Peyer's patch (tissue), 4 donors: ENCODE results near the gene TTLL5. TPM values are rescaled to one million over a fixed set of nuclear protein-coding genes. Genes with fewer than 3 reads are reported as not detected.
"Not testable (repeated sequence)": the region's sequence is repeated elsewhere in the genome, so short reads cannot be mapped to it uniquely, and the experiment has no call there.

ENCODE experiments used
- DNase-seq, 3 donors: peaks; one replicate each; pipeline ENCODE4 v3.0.0-alpha.2; 2017 to 2019
- H3K27ac ChIP-seq, 4 donors: fragments of 200-600 bp; sonication (generic); one replicate each; pipeline ENCODE4 v1.5.1; 2016 to 2019
- H3K27me3 ChIP-seq, 2 donors: fragments of 200-600 bp; sonication (generic); one replicate each; pipeline ENCODE4 v1.5.1; 2019
- H3K36me3 ChIP-seq, 3 donors: fragments of 200-600 bp; sonication (generic); one replicate each; pipeline ENCODE4 v1.5.1; 2016 to 2019
- H3K4me1 ChIP-seq, 4 donors: fragments of 200-600 bp; sonication (generic); one replicate each; pipeline ENCODE4 v1.5.1; 2016 to 2019
- H3K4me3 ChIP-seq, 4 donors: fragments of 200-600 bp; sonication (generic); 1 replicate in 3 of 4; 2 replicates in 1 of 4; pipeline ENCODE4 v1.5.1; 2016 to 2019; ENCODE audit warnings: mild to moderate bottlenecking in 1 of 4
- H3K9me3 ChIP-seq, 4 donors: fragments of 200-600 bp; sonication (generic); one replicate each; pipeline ENCODE4 v1.5.1; 2016 to 2019; ENCODE audit warnings: mild to moderate bottlenecking in 1 of 4
- CTCF ChIP-seq, 6 experiments: fragments of 450-650 bp in 4 of 6; fragments of 200-600 bp in 2 of 6; sonication (generic) in 1 of 6; IDR thresholded peaks; one replicate each; pipeline ENCODE4 v1.5.1; 2017 to 2019; ENCODE audit warnings: antibody characterized with exemption in 6 of 6, mild to moderate bottlenecking in 3 of 6, moderate library complexity in 1 of 6
- POLR2A ChIP-seq, 2 donors: fragments of 450-650 bp; IDR thresholded peaks; one replicate each; pipeline ENCODE4 v1.5.1; 2017; ENCODE audit warnings: antibody characterized with exemption in 2 of 2, mild to moderate bottlenecking in 2 of 2, moderate library complexity in 2 of 2
- total RNA-seq, 4 donors: library from RNA; depleted of rRNA; stranded (reverse); fragments of >200 nt; gene quantifications; one replicate each; pipeline ENCODE4 v1.1.0, GENCODE V29; 2016

The TTLL5 gene
- total RNA-seq, 4 donors from 2014 or later, result 33.6 to 82.5 (median 46.4) TPM

GRCh38 chr14:75911883-75912282 lies 250.8 kb downstream of the TTLL5 start:
- Histone ChIP-seq H3K36me3 (no peaks in the 10 kb centered on the region), H3K4me3 (no peak overlapping the region), H3K27ac (no peak overlapping the region), H3K9me3 (no peaks in the 10 kb centered on the region), H3K4me1 (peaks cover 0 to 4% (median 0%) of the 10 kb centered on the region in 4 donors), H3K27me3 (no peaks in the 10 kb centered on the region)
- no peak for DNase-seq
- TF ChIP-seq CTCF (IDR thresholded peaks at IDR 0.05) (no peak), POLR2A (IDR thresholded peaks at IDR 0.05) (no peak)

GRCh38 chr14:75913183-75913582 lies 252.1 kb downstream of the TTLL5 start:
- no peak for TF ChIP-seq CTCF (IDR thresholded peaks at IDR 0.05)
- no peak for TF ChIP-seq POLR2A (IDR thresholded peaks at IDR 0.05)
- H3K36me3 ChIP-seq, result no peaks in the 10 kb centered on the region
- no peaks in the 10 kb centered on the region for H3K9me3 ChIP-seq
- H3K4me3 ChIP-seq, result no peak overlapping the region
- DNase-seq, result no peak
- H3K4me1 ChIP-seq, result peaks cover 0 to 4% (median 0%) of the 10 kb centered on the region in 4 donors
- H3K27me3 ChIP-seq, result no peaks in the 10 kb centered on the region
- no peak overlapping the region for H3K27ac ChIP-seq

- TF ChIP-seq CTCF (IDR thresholded peaks at IDR 0.05), result no peak
- TF ChIP-seq POLR2A (IDR thresholded peaks at IDR 0.05), result no peak
- peaks cover 0 to 4% (median 0%) of the 10 kb centered on the region in 4 donors for H3K4me1 ChIP-seq
- H3K27me3 ChIP-seq, result no peaks in the 10 kb centered on the region
- no peak for DNase-seq
- H3K27ac ChIP-seq, result no peak overlapping the region
- no peaks in the 10 kb centered on the region for H3K9me3 ChIP-seq
- no peak overlapping the region for H3K4me3 ChIP-seq
- H3K36me3 ChIP-seq, result no peaks in the 10 kb centered on the region
Measured at GRCh38 chr14:75915045-75915444, 254.0 kb downstream of the TTLL5 start.

- Histone ChIP-seq H3K4me3 (no peak overlapping the region), H3K4me1 (no peaks in the 10 kb centered on the region), H3K27me3 (no peaks in the 10 kb centered on the region), H3K27ac (no peak overlapping the region), H3K9me3 (no peaks in the 10 kb centered on the region), H3K36me3 (no peaks in the 10 kb centered on the region)
- TF ChIP-seq POLR2A (IDR thresholded peaks at IDR 0.05) (no peak), CTCF (IDR thresholded peaks at IDR 0.05) (no peak)
- no peak for DNase-seq
Measured at GRCh38 chr14:75917322-75917945, 256.4 kb downstream of the TTLL5 start.

GRCh38 chr14:75917946-75918335 lies 256.9 kb downstream of the TTLL5 start:
- H3K9me3 ChIP-seq, result no peaks in the 10 kb centered on the region
- H3K27ac ChIP-seq, result no peak overlapping the region
- H3K27me3 ChIP-seq, result no peaks in the 10 kb centered on the region
- H3K36me3 ChIP-seq, result no peaks in the 10 kb centered on the region
- no peaks in the 10 kb centered on the region for H3K4me1 ChIP-seq
- TF ChIP-seq CTCF (IDR thresholded peaks at IDR 0.05) (no peak), POLR2A (IDR thresholded peaks at IDR 0.05) (no peak)
- H3K4me3 ChIP-seq, result no peak overlapping the region
- no peak for DNase-seq

- not testable (repeated sequence) for H3K4me3 ChIP-seq, H3K27me3 ChIP-seq, H3K36me3 ChIP-seq, H3K9me3 ChIP-seq, DNase-seq, H3K27ac ChIP-seq, H3K4me1 ChIP-seq
Measured at GRCh38 chr14:75920421-75920820, 259.4 kb downstream of the TTLL5 start.

- not testable (repeated sequence) for H3K4me1 ChIP-seq, H3K27ac ChIP-seq, H3K36me3 ChIP-seq, H3K4me3 ChIP-seq, H3K27me3 ChIP-seq, DNase-seq, H3K9me3 ChIP-seq
Measured at GRCh38 chr14:75925141-75925840, 264.2 kb downstream of the TTLL5 start.
